ENCODE data around the gene RPP40.

GRCh38 chr6:4950836-4951533, 52.9 kb downstream of the RPP40 start:
- TF ChIP-seq CTCF (IDR thresholded peaks at IDR 0.05) (no peak), POLR2A (IDR thresholded peaks at IDR 0.05) (no peak)
